HTR-8/SVneo (cell line): ENCODE data around the gene CCDC18.
"Not testable (repeated sequence)": the region's sequence is repeated elsewhere in the genome, so short reads cannot be mapped to it uniquely, and the experiment has no call there.

Experiments
- DNase-seq: peaks from one replicate; pipeline ENCODE4 v3.0.0; 2011; ENCODE audit warnings: low spot score, mixed read lengths; ENCODE audit not compliant: insufficient read length
- FAIRE-seq: peaks from 2 replicates; lab custom pipeline; 2011; peaks lifted over from hg19 to GRCh38; lab: Jason Lieb, UNC

The CCDC18 gene

GRCh38 chr1:93235261-93235660, 54.7 kb downstream of the CCDC18 start:
- no peak for FAIRE-seq

GRCh38 chr1:93237021-93237420, 56.5 kb downstream of the CCDC18 start:
- DNase-seq, result no peak
- no peak for FAIRE-seq

More at GRCh38 chr1:93235261-93235660, 54.7 kb downstream of the CCDC18 start:
- DNase-seq, result no peak

GRCh38 chr1:93238425-93238824, 57.9 kb downstream of the CCDC18 start:
- DNase-seq, result no peak
- no peak for FAIRE-seq

- no peak for DNase-seq
- FAIRE-seq, result no peak
These were observed 59.3 kb downstream of the CCDC18 start for GRCh38 chr1:93239863-93240262.

GRCh38 chr1:93243233-93243632, 62.7 kb downstream of the CCDC18 start:
- not testable (repeated sequence) for FAIRE-seq, DNase-seq

GRCh38 chr1:93244298-93245069, 64.0 kb downstream of the CCDC18 start:
- DNase-seq (no peak), FAIRE-seq (no peak)

GRCh38 chr1:93251966-93252365, 71.4 kb downstream of the CCDC18 start:
- FAIRE-seq (no peak), DNase-seq (no peak)

- FAIRE-seq (no peak), DNase-seq (no peak)
These were observed 72.1 kb downstream of the CCDC18 start for GRCh38 chr1:93252598-93252997.

- FAIRE-seq, result no peak
- DNase-seq, result no peak
These were observed 73.0 kb downstream of the CCDC18 start for GRCh38 chr1:93253516-93253915.

- FAIRE-seq (no peak), DNase-seq (peak; percentile 60)
These were observed 74.9 kb downstream of the CCDC18 start for GRCh38 chr1:93255222-93256079.

GRCh38 chr1:93256433-93256832, 75.9 kb downstream of the CCDC18 start:
- DNase-seq (no peak), FAIRE-seq (no peak)

GRCh38 chr1:93257889-93258288, 77.4 kb downstream of the CCDC18 start:
- FAIRE-seq (no peak), DNase-seq (no peak)

- DNase-seq, FAIRE-seq: not testable (repeated sequence)
These were observed 80.2 kb downstream of the CCDC18 start for GRCh38 chr1:93260726-93261125.

GRCh38 chr1:93262645-93263044, 82.1 kb downstream of the CCDC18 start:
- FAIRE-seq (no peak), DNase-seq (no peak)

GRCh38 chr1:93268888-93269287, 88.4 kb downstream of the CCDC18 start:
- DNase-seq, FAIRE-seq: not testable (repeated sequence)

GRCh38 chr1:93275262-93275633, 94.7 kb downstream of the CCDC18 start:
- not testable (repeated sequence) for DNase-seq, FAIRE-seq

GRCh38 chr1:93275634-93276295, 95.2 kb downstream of the CCDC18 start:
- DNase-seq (no peak), FAIRE-seq (no peak)

- not testable (repeated sequence) for DNase-seq, FAIRE-seq
These were observed 97.0 kb downstream of the CCDC18 start for GRCh38 chr1:93277530-93277929.

- no peak for DNase-seq
- no peak for FAIRE-seq
These were observed 103.0 kb downstream of the CCDC18 start for GRCh38 chr1:93283496-93283895.

- DNase-seq (no peak), FAIRE-seq (no peak)
These were observed 108.0 kb downstream of the CCDC18 start for GRCh38 chr1:93288558-93288957.
